Adrenal gland (tissue), 12 donors: ENCODE measurements around the gene MED25. TPM values are rescaled to one million over a fixed set of nuclear protein-coding genes. Genes with fewer than 3 reads are reported as not detected.

Experiments
- DNase-seq, 7 donors: peaks; one replicate each; pipeline ENCODE4 v3.0.0-alpha.2; 2019 to 2020
- H3K27ac ChIP-seq, 5 donors: fragments of 200-600 bp; sonication (generic) in 4 of 5; 1 replicate in 3 of 5; 2 replicates in 2 of 5; pipeline versions ENCODE4 v1.5.1 to v1.8.0; 2016 to 2020; ENCODE audit warnings: mild to moderate bottlenecking in 1 of 5
- H3K27me3 ChIP-seq: fragments of 200-600 bp; 2 replicates; pipeline ENCODE4 v1.8.0; 2021
- H3K36me3 ChIP-seq, 2 donors: fragments of 200-600 bp; replicated peaks in 1 of 2; 1 replicate in 1 of 2; 2 replicates in 1 of 2; pipeline versions ENCODE4 v1.5.1 to v1.8.0; 2018 to 2022
- H3K4me1 ChIP-seq, 2 donors: fragments of 200-600 bp; replicated peaks in 1 of 2; 1 replicate in 1 of 2; 2 replicates in 1 of 2; pipeline versions ENCODE4 v1.5.1 to v1.8.0; 2018 to 2021
- H3K4me3 ChIP-seq, 4 donors: fragments of 200-600 bp; sonication (generic) in 3 of 4; one replicate each; pipeline ENCODE4 v1.5.1; 2016 to 2018
- H3K9me3 ChIP-seq, 3 donors: fragments of 200-600 bp; sonication (generic) in 1 of 3; replicated peaks in 1 of 3; 1 replicate in 2 of 3; 2 replicates in 1 of 3; pipeline versions ENCODE4 v1.5.1 to v1.8.0; 2016 to 2021
- POLR2A ChIP-seq, 2 donors: fragments of 450-650 bp; IDR thresholded peaks; one replicate each; pipeline ENCODE4 v1.6.1; 2017; ENCODE audit warnings: antibody characterized with exemption in 2 of 2, mild to moderate bottlenecking in 2 of 2, moderate library complexity in 1 of 2
- WGBS, 4 donors: extraction: QIAGEN DNeasy Blood & Tissue Kit in 2 of 4; methylation state at CpG; one replicate each; pipeline versions ENCODE4 v1.1.5 to v1.1.7; 2013 to 2017; 5-methylcytosine and 5-hydroxymethylcytosine counted together
- intact Hi-C, 2 donors: fragments of 100-400 bp; cut with DNase I; formaldehyde crosslinking; loops; one replicate each; pipeline versions ENCODE4 v1.14.1 to v1.15.0; 2022 to 2023
- polyA plus RNA-seq, 3 donors: library from polyadenylated mRNA; stranded (reverse); fragments of 200-250 nt in 2 of 3; fragments of 350-450 nt in 1 of 3; fragmentation: Illumina TruSeq in 1 of 3; extraction: RNeasy Lipid Tissue Mini Kit (QIAGEN cat#74804) in 1 of 3; gene quantifications; one replicate each; pipeline ENCODE4 v1.2.3, GENCODE V29; 2013 to 2014
- total RNA-seq, 9 donors: library from RNA; depleted of rRNA in 4 of 9; stranded (reverse); fragments of >200 nt in 4 of 9; fragments of 120-200 nt in 1 of 9; fragmentation: NEBNext Ultra II Directional in 1 of 9; extraction: Animal tissue kit (Norgen Biotek cat#: 25700) in 1 of 9; gene quantifications; one replicate each; pipeline versions ENCODE4 v1.1.0 to v1.2.4, GENCODE V29; 2013 to 2023
- TF ChIP-seq, protein P1 (sequence below), 6 experiments: fragments of 450-650 bp in 4 of 6; fragments of 200-600 bp in 2 of 6; sonication (generic) in 1 of 6; IDR thresholded peaks; 1 replicate in 5 of 6; 2 replicates in 1 of 6; pipeline versions ENCODE4 v1.5.1 to v1.8.0; 2016 to 2021; ENCODE audit warnings: antibody characterized with exemption in 6 of 6, mild to moderate bottlenecking in 2 of 6, moderate library complexity in 1 of 6
- donor health status: healthy with polysubstance abuse.
- donor health status: Bipolar disorder and iron deficiency.
- donor health status: DM: yes; HTN: yes; CAD: no.
- donor health status: DM: no; HTN: no; CAD: no.
- donor health status: DM: no; HTN: no; CAD: no.
- donor health status: DM: yes; HTN: yes; CAD: no.

Gene MED25
- total and polyA plus RNA-seq, 12 donors: 36.2 to 457 (median 107) TPM

DNA sequence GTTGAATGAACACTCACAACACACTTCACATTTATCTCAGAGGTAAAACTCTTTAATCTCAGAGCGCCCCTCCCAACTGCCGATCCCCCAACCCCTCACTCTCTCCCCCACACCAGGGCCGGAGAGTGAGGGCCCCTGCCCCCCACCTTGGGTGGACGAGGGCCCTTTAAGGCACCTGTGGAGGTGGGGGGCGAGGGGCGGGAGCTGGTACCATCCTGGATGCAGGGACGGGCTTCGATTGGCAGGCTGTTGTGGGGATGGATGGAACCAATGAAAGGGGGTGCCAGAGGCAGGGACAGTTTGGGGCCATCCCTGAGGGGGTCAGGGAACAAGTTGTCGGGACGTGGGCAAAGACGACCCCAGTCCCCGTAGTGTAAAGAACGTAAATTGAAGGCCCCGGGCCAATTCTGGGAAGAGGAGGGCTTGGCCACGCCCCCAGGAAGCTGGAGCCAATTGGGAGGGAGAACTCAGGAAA is 51.0 kb downstream of the MED25 start:
- no peak for TF ChIP-seq POLR2A (IDR thresholded peaks at IDR 0.05)
- TF ChIP-seq, protein P1, sequence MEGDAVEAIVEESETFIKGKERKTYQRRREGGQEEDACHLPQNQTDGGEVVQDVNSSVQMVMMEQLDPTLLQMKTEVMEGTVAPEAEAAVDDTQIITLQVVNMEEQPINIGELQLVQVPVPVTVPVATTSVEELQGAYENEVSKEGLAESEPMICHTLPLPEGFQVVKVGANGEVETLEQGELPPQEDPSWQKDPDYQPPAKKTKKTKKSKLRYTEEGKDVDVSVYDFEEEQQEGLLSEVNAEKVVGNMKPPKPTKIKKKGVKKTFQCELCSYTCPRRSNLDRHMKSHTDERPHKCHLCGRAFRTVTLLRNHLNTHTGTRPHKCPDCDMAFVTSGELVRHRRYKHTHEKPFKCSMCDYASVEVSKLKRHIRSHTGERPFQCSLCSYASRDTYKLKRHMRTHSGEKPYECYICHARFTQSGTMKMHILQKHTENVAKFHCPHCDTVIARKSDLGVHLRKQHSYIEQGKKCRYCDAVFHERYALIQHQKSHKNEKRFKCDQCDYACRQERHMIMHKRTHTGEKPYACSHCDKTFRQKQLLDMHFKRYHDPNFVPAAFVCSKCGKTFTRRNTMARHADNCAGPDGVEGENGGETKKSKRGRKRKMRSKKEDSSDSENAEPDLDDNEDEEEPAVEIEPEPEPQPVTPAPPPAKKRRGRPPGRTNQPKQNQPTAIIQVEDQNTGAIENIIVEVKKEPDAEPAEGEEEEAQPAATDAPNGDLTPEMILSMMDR (IDR thresholded peaks at IDR 0.05): no peak
- H3K9me3 ChIP-seq: no peaks in the 10 kb centered on the region
- no peaks in the 10 kb centered on the region for H3K27me3 ChIP-seq
- H3K4me3 ChIP-seq: peak overlapping the region in 2 of 4 donors; percentile 8 to 39
- intact Hi-C loops: no loop called here
- peak overlapping the region; percentile 68 to 95 (median 85) for H3K27ac ChIP-seq
- 0 to 8% (median 4%) methylated on average over 9 to 15 of the region's 15 CpGs for WGBS, 4 donors
- peaks cover 0 to 11% of the 10 kb centered on the region in 2 donors for H3K36me3 ChIP-seq
- peaks cover 41 to 60% of the 10 kb centered on the region in 2 donors for H3K4me1 ChIP-seq
- DNase-seq: no peak

DNA sequence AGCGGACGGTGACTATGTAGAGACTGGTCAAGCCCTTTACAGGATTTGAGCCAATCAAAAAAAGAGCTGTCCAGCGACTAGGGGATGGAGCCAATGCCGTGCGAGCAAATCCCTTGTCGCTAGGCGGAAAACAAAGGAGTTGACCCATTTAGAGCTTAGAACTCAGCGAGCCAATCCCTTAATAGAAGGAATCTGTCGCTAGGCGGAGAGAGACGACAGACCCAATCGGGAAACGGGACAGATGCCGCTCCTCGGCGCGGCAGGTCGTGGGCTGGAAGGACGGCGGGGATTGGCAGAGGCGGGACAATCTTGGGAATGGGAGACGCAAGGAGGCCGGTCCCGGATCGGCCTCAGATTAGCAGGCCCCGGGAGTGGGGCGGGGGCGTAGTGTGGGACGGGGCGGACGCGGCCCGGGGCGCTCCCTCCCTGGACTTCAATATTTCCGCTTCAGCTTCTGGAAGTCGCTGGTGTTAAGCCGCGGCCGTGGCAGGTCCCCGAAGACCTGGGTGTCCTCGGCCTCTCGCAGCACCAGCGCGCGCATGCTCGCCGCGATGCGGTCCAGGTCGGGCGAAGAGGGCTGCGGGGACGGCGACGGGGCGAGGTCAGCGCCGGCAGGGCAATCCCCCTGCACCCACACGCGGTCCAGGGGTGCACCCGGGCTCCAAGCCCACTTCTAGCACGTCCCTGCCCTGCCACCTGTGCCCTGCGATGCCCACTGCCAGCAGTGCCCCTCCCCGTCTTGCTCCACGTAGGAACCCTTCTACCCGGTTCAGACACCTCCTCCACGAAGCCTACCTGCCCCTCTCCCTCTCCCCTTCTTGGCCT is 51.6 kb downstream of the MED25 start:
- Histone ChIP-seq H3K27ac (peak overlapping the region; percentile 83 to 98 (median 94)), H3K4me3 (peak overlapping the region in 2 of 4 donors; percentile 12 to 70), H3K27me3 (no peaks in the 10 kb centered on the region), H3K4me1 (peaks cover 39 to 59% of the 10 kb centered on the region in 2 donors), H3K9me3 (no peaks in the 10 kb centered on the region), H3K36me3 (peaks cover 0 to 7% of the 10 kb centered on the region in 2 donors)
- intact Hi-C loops: no loop called here
- DNase-seq: peak; percentile 96 to 99 (median 97)
- peak; percentile 62 to 89 for TF ChIP-seq POLR2A (IDR thresholded peaks at IDR 0.05)
- TF ChIP-seq, protein P1 (IDR thresholded peaks at IDR 0.05): peak in 1 of 6 experiments; percentile 11
- 1% methylated on average over 22 to 67 of the region's 67 CpGs for WGBS, 4 donors

DNA sequence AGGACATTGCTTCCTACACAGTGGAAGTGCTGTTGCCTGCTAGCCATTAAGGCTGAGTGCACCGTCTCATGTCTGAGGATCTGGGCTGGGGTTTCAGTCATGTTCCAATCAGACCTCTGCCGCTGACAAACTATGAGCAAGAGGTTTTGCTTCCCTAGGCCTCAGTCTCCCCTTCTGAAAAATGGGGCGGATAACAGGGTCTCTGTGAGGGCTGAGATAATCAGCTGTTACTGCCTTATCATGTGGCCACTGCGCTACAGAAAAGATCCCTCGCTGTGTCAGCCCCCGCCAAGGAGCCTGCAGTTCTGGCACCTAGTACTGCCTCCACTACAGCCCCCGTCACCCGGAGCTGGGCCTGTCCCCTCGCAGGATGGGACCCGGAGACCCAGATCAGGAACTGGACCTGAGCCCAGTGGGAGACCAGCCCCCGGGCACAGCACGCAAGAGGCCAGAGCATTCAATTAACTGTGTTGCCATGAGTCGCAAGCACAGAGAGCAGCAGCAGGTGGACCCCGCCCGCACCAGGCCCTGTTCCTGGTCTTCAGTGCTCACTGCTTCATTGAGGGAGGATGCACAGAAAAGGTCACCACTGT is 52.3 kb downstream of the MED25 start:
- H3K36me3 ChIP-seq: peaks cover 0 to 7% of the 10 kb centered on the region in 2 donors
- H3K27ac ChIP-seq: peak overlapping the region; percentile 83 to 98 (median 94)
- H3K9me3 ChIP-seq: no peaks in the 10 kb centered on the region
- TF ChIP-seq, protein P1 (IDR thresholded peaks at IDR 0.05): no peak
- TF ChIP-seq POLR2A (IDR thresholded peaks at IDR 0.05): no peak
- WGBS, 4 donors: 61 to 73% (median 68%) methylated on average over 4 to 15 of the region's 15 CpGs
- H3K27me3 ChIP-seq: no peaks in the 10 kb centered on the region
- DNase-seq: peak in 6 of 7 donors; percentile 33 to 77 (median 56)
- H3K4me1 ChIP-seq: peaks cover 40 to 59% of the 10 kb centered on the region in 2 donors
- intact Hi-C loops: no loop called here
- H3K4me3 ChIP-seq: peak overlapping the region in 2 of 4 donors; percentile 12 to 70

DNA sequence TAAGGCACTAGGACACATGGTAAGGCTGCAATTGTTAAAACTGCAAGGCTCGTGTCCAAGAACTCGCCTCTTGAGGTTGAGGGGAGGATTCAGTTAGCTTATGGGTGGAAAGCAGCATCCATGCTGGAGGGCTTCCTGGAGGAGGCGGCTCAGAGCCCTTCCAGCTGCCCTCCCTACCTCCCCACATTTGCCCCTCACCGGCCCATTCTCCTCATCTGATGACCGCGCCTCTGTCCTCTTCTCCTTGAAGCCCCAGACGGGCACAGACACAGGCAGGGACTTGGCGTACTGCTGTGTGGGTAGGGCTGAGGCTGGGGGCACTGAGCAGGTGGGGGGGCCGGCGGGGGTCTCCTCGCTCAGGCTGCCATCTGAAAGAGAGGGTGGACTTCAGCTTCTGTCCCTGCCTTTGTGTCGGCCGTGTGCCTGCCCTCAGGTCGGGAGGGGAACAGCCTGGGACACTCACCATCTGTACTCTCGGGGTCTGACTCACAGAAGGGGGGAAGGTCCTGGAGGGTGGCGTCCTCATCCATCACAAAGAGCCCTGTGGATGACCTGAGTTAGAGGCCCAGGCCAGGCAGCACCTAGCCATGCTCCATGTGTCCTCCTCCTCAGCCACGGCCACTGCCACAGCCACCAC is 53.4 kb downstream of the MED25 start:
- H3K27ac ChIP-seq: peak overlapping the region in 3 of 5 donors; percentile 38 to 94 (median 94)
- H3K27me3 ChIP-seq: no peaks in the 10 kb centered on the region
- H3K4me3 ChIP-seq: no peak overlapping the region
- H3K36me3 ChIP-seq: peaks cover 0 to 7% of the 10 kb centered on the region in 2 donors
- intact Hi-C loops: no loop called here
- H3K4me1 ChIP-seq: peaks cover 33 to 53% of the 10 kb centered on the region in 2 donors
- TF ChIP-seq, protein P1 (IDR thresholded peaks at IDR 0.05): no peak
- no peak for TF ChIP-seq POLR2A (IDR thresholded peaks at IDR 0.05)
- H3K9me3 ChIP-seq: no peaks in the 10 kb centered on the region
- peak in 3 of 7 donors; percentile 47 to 53 (median 48) for DNase-seq
- WGBS, 4 donors: 84 to 86% (median 85%) methylated on average over 13 to 17 of the region's 17 CpGs
